Islet of Langerhans (tissue), 1 donor: ENCODE measurements around the gene FAM13C.
"Not testable (repeated sequence)": the region's sequence is repeated elsewhere in the genome, so short reads cannot be mapped to it uniquely, and the experiment has no call there.

Source experiments
- FAIRE-seq: peaks from one replicate; lab custom pipeline; 2011; peaks lifted over from hg19 to GRCh38; lab: Jason Lieb, UNC

The FAM13C gene

DNA sequence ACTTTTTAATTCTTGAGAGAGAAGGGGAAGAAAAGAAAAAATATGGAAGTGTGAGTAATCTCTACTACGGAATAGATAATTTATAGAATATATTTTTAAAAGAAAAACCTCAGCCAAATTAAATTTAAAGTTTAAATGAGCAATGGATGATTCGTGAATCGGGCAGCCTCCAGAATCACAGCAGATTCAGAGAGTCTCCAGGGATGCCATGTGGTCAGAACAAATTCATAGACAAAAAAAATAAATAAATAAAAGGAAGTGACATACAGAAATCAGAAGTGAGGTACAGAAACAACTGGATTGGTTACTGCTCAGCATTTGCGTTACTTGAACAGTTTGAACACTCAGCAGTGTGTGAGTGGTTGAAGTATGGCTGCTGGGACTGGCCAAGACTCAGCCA lies 132.9 kb downstream of the FAM13C start:
- FAIRE-seq = no peak

DNA sequence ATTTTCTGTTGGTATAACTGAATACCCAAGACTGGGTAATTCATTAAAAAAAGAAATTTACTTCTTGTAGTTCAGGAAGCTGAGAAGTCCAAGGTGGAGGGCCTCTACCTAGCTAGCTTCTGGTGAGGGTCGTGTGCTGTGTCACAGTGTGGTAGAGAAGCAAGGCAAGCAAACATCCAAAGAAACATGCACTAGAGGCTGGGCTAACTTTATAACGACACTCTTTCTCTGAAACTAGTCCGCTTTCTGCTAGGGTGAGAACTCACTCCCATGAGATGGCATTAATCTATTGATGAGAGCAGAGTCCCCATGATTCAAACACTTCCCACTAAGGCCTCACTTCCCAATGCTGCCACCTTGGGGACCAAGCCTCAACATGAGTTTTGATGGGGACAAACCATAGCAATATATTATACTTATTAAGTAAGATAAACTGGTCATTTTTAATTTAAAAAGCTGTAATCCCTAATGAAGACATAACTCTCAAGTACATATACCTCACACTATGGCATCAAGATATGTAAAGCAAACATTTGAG lies 135.1 kb downstream of the FAM13C start:
- FAIRE-seq = no peak

DNA sequence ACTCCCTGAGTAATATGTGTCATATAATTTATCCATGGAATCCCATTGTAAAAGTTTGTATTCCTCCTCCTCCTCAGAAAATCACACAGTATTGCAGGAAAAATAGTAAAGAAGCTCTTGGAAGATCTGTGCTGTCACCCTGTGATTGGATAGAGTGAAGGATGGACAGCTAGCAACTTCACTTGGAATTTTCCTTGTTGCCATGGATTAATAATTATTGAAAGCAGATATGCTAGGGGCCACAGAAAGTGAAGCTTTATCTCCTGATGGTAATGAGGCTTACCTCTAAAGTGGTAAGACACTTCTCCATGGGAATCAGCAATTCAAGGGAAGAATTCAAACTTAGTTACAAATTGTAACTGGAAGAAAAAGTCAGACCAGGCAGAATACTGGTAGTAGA lies 137.1 kb downstream of the FAM13C start:
- FAIRE-seq = no peak

DNA sequence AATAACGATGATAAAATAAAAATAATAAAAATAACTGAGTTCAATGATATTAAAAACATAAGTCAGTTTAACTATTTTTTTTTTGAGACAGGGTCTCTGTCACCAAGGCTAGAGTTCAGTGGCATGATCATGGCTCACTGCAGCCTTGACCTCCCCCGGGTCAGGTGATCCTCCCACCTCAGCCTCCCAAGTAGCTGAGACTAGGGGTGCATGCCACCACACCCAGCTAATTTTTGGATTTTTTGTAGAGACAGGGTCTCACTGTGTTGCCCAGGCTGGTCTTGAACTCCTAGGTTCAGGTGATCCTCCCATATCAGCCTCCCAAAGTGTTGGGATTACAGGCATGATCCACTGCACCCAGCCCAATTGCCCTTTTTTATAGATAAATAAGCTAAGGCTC lies 138.8 kb downstream of the FAM13C start:
- not testable (repeated sequence) for FAIRE-seq

DNA sequence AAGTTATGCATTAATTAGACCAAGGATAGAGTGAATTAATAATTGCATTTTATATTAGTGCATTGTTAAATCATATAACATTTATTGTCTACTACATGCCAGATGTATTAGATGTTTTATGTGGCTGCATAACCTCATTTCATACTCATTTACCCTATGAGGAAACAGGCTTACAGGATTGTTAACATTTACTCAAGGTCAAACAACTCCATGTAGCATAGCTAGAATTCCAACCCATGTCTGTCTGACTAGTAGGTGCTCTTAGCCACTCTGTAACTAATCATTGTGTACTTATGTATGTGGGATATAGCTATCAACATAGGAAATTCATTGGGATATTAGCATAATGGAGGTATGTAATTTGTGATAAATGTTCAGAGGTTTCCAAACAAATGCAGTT lies 139.6 kb downstream of the FAM13C start:
- peak; percentile 61 for FAIRE-seq

DNA sequence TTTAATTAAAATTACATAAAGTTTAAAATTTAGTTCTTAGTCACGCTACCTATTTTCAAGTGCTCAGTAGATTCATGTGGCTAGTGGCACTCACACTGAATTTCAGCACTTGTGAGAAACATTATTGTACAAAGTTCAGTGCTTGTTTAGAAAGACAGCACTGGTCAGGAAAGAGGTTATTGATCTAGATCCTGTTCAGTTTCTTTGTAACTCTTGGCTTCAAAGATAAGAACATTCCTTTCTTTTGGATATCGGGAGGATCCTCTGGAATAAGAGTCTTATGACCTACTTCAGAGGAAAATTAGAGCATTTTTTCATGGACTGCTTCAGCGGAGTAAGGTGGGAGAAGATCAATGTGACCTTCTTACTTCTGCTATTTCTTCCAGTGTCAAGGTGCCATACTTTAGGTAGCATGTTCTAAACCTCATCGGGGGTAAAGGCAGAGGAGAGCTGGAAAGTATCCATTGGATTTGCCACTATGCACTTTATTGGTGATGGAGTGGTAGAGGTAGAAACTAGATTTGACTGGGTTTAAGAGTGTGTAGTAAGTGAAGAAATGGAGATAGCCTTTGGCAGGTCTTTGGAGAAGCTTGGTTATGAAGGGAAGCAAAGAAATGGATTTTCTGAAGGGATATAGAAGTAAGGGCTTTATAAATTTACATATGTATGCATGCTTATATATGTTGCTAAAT lies 146.0 kb downstream of the FAM13C start:
- no peak for FAIRE-seq

DNA sequence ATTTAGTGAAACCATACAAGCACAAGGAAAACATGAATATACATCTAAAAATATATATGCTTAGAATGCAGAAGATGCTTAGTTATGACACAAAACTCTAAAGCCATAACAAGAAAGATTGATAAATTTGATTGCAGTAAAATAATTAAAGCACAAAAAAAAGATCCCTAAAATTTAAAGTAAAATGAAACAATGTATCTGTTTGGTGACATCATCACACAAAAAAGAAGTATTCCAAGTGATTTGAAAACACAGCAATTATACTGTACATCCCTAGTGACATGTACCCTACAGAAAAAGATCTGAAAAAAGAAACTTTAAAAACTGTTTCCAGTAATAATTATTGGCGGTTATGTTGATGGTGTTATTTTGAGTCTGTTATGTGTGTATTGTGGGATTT lies 148.2 kb downstream of the FAM13C start:
- FAIRE-seq = no peak

DNA sequence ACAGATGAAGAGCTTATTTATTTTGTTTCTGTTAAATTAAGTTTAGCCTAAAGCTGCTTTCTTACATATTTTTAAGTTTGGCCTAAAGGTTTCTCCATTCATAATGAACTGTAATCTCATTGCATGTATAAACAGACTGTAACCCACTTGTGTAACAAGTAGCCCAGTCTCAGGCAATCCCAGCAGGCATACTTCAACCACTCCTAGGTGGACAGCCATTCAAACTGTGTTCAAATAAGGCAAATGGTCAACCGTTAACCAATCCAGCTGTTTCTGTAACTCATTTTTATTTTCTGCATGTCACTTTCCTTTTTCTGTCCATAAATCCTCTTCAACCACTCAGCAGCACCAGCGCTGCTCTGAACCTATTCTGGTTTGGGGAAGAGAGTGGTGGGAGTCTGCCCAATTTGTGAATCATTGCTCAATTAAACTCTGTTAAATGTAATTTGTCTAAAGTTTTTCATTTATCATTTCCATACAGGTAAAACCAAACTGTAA lies 150.0 kb downstream of the FAM13C start:
- no peak for FAIRE-seq

DNA sequence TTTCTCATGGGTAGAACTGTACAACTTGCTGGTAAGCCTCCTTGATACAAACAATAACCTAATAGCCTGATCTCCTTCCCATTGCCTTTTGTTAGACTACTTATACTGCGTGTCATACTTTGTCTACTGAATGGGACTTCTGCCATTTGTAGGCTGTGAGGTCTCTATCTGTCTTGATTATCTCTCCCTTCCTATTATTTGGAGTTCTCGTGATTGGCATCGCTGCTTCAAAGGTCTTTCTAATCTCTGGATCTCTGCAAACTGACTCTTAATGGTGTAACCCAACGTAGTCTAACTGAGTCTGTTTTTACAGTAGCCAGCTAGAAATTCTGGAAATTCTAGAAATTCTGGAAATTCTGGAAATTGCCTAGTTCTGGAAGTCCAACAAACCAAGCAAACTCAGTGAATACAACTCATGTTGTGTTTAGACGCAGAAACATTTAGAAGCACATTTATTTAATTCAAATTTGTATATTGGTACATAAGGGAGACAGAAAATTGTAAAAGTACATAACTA lies 156.1 kb downstream of the FAM13C start:
- no peak for FAIRE-seq
